SK-N-SH (cell line): Measurements from ENCODE around the gene NECAB2. TPM values are rescaled to one million over a fixed set of nuclear protein-coding genes. Genes with fewer than 3 reads are reported as not detected.

Experiments used
- CTCF ChIA-PET: fragments of 300-600, 350-600 bp; formaldehyde crosslinking; extraction: SDS; loops from one replicate; lab custom pipeline; 2021; lab: Yijun Ruan, JAX
- POLR2A ChIA-PET: fragments of 350-600 bp; sonication (Branson Sonifier 250); formaldehyde crosslinking; extraction: SDS; loops from one replicate; lab custom pipeline; 2020; ENCODE audit warnings: antibody characterized with exemption, inconsistent platforms; lab: Yijun Ruan, JAX
- DNase-seq: peaks from one replicate; pipeline ENCODE4 v3.0.0; 2012
- H2AFZ ChIP-seq: fragments of 200-600 bp; sonication (generic); 2 replicates; pipeline ENCODE4 v1.8.1; 2016; ENCODE audit warnings: antibody characterized with exemption, mild to moderate bottlenecking, low read depth
- H3F3A ChIP-seq: fragments of 200-600 bp; sonication (generic); replicated peaks from 2 replicates; pipeline ENCODE3; 2016; ENCODE audit warnings: antibody characterized with exemption, mild to moderate bottlenecking; ENCODE audit not compliant: insufficient read depth
- H3K27ac ChIP-seq, 2 experiments: fragments of 200-500 bp in 1 of 2; fragments of 200-600 bp in 1 of 2; sonication (Bioruptor generic) in 1 of 2; sonication (generic), shearing (Covaris generic) in 1 of 2; 2 replicates each; pipeline versions ENCODE4 v1.5.1 to v1.6.1; 2014 to 2016; ENCODE audit warnings: low read depth in 2 of 2, inconsistent platforms in 1 of 2, low read length in 1 of 2, mild to moderate bottlenecking in 1 of 2, mixed read lengths in 1 of 2
- H3K27me3 ChIP-seq: fragments of 200-600 bp; sonication (generic), shearing (Covaris generic); 2 replicates; pipeline ENCODE4 v1.6.1; 2016; ENCODE audit warnings: mixed run types; ENCODE audit not compliant: insufficient read depth
- H3K36me3 ChIP-seq, 2 experiments: fragments of 200-500 bp in 1 of 2; fragments of 200-600 bp in 1 of 2; sonication (Bioruptor generic) in 1 of 2; sonication (generic) in 1 of 2; replicated peaks in 1 of 2; 2 replicates each; pipeline versions ENCODE3 to v1.5.1; 2014 to 2016; ENCODE audit warnings: low read length in 1 of 2, mild to moderate bottlenecking in 1 of 2; ENCODE audit not compliant: insufficient read depth in 2 of 2, control insufficient read depth in 1 of 2
- H3K4me1 ChIP-seq, 2 experiments: fragments of 200-500 bp in 1 of 2; fragments of 200-600 bp in 1 of 2; sonication (Bioruptor generic) in 1 of 2; sonication (generic), shearing (Covaris generic) in 1 of 2; 2 replicates each; pipeline versions ENCODE4 v1.5.1 to v1.6.1; 2014 to 2016; ENCODE audit warnings: low read depth in 1 of 2, low read length in 1 of 2, mixed run types in 1 of 2; ENCODE audit not compliant: insufficient read depth in 2 of 2, control insufficient read depth in 1 of 2
- H3K4me2 ChIP-seq: fragments of 200-600 bp; sonication (generic), shearing (Covaris generic); 2 replicates; pipeline ENCODE4 v1.6.1; 2017; ENCODE audit warnings: mixed run types
- H3K4me3 ChIP-seq, 2 experiments: fragments of 200-500 bp in 1 of 2; fragments of 200-600 bp in 1 of 2; sonication (Bioruptor generic) in 1 of 2; sonication (generic), shearing (Covaris generic) in 1 of 2; 2 replicates each; pipeline versions ENCODE4 v1.5.1 to v1.8.1; 2014 to 2016; ENCODE audit warnings: low read depth in 2 of 2, inconsistent platforms in 1 of 2, low read length in 1 of 2, mild to moderate bottlenecking in 1 of 2, mixed read lengths in 1 of 2, moderate library complexity in 1 of 2
- H3K79me2 ChIP-seq: fragments of 200-600 bp; sonication (generic); 2 replicates; pipeline ENCODE4 v1.8.1; 2017; ENCODE audit warnings: mild to moderate bottlenecking; ENCODE audit not compliant: insufficient read depth
- H3K9ac ChIP-seq: fragments of 200-600 bp; sonication (generic); 2 replicates; pipeline ENCODE4 v1.6.1; 2017; ENCODE audit warnings: mixed run types
- H3K9me2 ChIP-seq: fragments of 200-600 bp; sonication (generic); 2 replicates; pipeline ENCODE4 v1.6.1; 2017; ENCODE audit warnings: mixed run types
- H3K9me3 ChIP-seq: fragments of 200-600 bp; sonication (generic); 2 replicates; pipeline ENCODE4 v1.6.1; 2017; ENCODE audit warnings: mixed run types, mild to moderate bottlenecking, moderate library complexity
- H4K20me1 ChIP-seq: fragments of 200-600 bp; sonication (generic); 2 replicates; pipeline ENCODE4 v1.6.1; 2017; ENCODE audit warnings: mild to moderate bottlenecking, mixed run types; ENCODE audit not compliant: insufficient read depth
- CHD2 ChIP-seq: fragments of 150-350 bp; IDR thresholded peaks from 2 replicates; pipeline ENCODE4 v1.6.1; 2018; ENCODE audit warnings: low read length; ENCODE audit not compliant: partially characterized antibody
- ELF1 ChIP-seq: IDR thresholded peaks from 2 replicates; pipeline ENCODE4 v1.4.0; 2012
- EZH2phosphoT487 ChIP-seq: fragments of 200-600 bp; sonication (generic); IDR thresholded peaks from 2 replicates; pipeline ENCODE4 v1.6.1; 2017; ENCODE audit warnings: low read depth, mixed run types, mild to moderate bottlenecking, antibody characterized with exemption, moderate library complexity, borderline replicate concordance
- FOSL2 ChIP-seq: IDR thresholded peaks from 2 replicates; pipeline ENCODE4 v1.4.0; 2012; ENCODE audit warnings: low read depth, mild to moderate bottlenecking, moderate library complexity, borderline replicate concordance
- FOXJ3 ChIP-seq: sonication (generic); formaldehyde crosslinking; IDR thresholded peaks from 2 replicates; pipeline ENCODE4 v1.5.1; 2020; ENCODE audit warnings: mild to moderate bottlenecking, missing genetic modification reagents
- FOXM1 ChIP-seq: IDR thresholded peaks from 2 replicates; pipeline ENCODE4 v1.4.0; 2012; ENCODE audit warnings: low read depth, mild to moderate bottlenecking
- GABPA ChIP-seq: IDR thresholded peaks from 2 replicates; pipeline ENCODE4 v1.4.0; 2012; ENCODE audit warnings: low read depth, mild to moderate bottlenecking
- GATA2 ChIP-seq: sonication (generic); formaldehyde crosslinking; IDR thresholded peaks from 2 replicates; pipeline ENCODE4 v1.5.0; 2020; ENCODE audit warnings: mild to moderate bottlenecking, missing genetic modification reagents
- JUND ChIP-seq: IDR thresholded peaks from 2 replicates; pipeline ENCODE4 v1.4.0; 2012
- MAX ChIP-seq: IDR thresholded peaks from 2 replicates; pipeline ENCODE4 v1.4.0; 2012; ENCODE audit warnings: low read depth
- MXI1 ChIP-seq: IDR thresholded peaks from 2 replicates; pipeline ENCODE4 v1.6.1; 2012; ENCODE audit warnings: mild to moderate bottlenecking, low read depth, low read length, improper control_type of control experiment
- NRF1 ChIP-seq: IDR thresholded peaks from 2 replicates; pipeline ENCODE4 v1.6.1; 2012; ENCODE audit warnings: low read depth, mild to moderate bottlenecking, low read length
- POLR2AphosphoS5 ChIP-seq: IDR thresholded peaks from 2 replicates; pipeline ENCODE4 v1.6.1; 2012; ENCODE audit warnings: low read depth, low read length
- RCOR1 ChIP-seq: fragments of 150-350 bp; IDR thresholded peaks from 2 replicates; pipeline ENCODE4 v1.6.1; 2017; ENCODE audit warnings: antibody characterized with exemption, low read length
- REST ChIP-seq: IDR thresholded peaks from 2 replicates; pipeline ENCODE4 v1.6.1; 2012; ENCODE audit warnings: mild to moderate bottlenecking, low read depth, low read length, moderate library complexity
- SMC3 ChIP-seq: IDR thresholded peaks from 2 replicates; pipeline ENCODE4 v1.6.1; 2012; ENCODE audit warnings: low read depth, low read length, improper control_type of control experiment
- TAF1 ChIP-seq: IDR thresholded peaks from 2 replicates; pipeline ENCODE4 v1.6.1; 2012; ENCODE audit warnings: low read depth, mild to moderate bottlenecking, low read length, moderate library complexity, borderline replicate concordance
- TCF12 ChIP-seq: IDR thresholded peaks from 2 replicates; pipeline ENCODE4 v1.4.0; 2012
- USF1 ChIP-seq: IDR thresholded peaks from 2 replicates; pipeline ENCODE4 v1.4.0; 2012; ENCODE audit warnings: low read depth, borderline replicate concordance
- YY1 ChIP-seq: IDR thresholded peaks from 2 replicates; pipeline ENCODE4 v1.4.0; 2012; ENCODE audit warnings: low read depth, mild to moderate bottlenecking
- ZBTB33 ChIP-seq: IDR thresholded peaks from 2 replicates; pipeline ENCODE4 v1.4.0; 2012; ENCODE audit warnings: low read depth, borderline replicate concordance
- WGBS: methylation state at CpG from one replicate; pipeline ENCODE4 v1.1.6; 2017; ENCODE audit warnings: low lambda C conversion rate; 5-methylcytosine and 5-hydroxymethylcytosine counted together
- polyA plus RNA-seq, 3 experiments: library from polyadenylated mRNA; depleted of rRNA; stranded (reverse); fragments of >200 nt; gene quantifications; 2 replicates each; pipeline ENCODE4 v1.2.3, GENCODE V29; 2012

NECAB2 gene
- polyA plus RNA-seq, 1 of the 3 experiments (the other 2 are of a cell fraction) = 0.58 TPM

- no peak overlapping the region for H3K9ac ChIP-seq
- H2AFZ ChIP-seq = no peak overlapping the region
- no peaks in the 10 kb centered on the region for H4K20me1 ChIP-seq
- no peaks in the 10 kb centered on the region for H3F3A ChIP-seq
- peaks cover 0 to 9% of the 10 kb centered on the region in 2 experiments; a peak in 1 of 4 replicates for H3K4me1 ChIP-seq
- TF ChIP-seq MAX = no peak
- TF ChIP-seq GATA2 (CRISPR knock-in tag) = no peak
- TF ChIP-seq EZH2phosphoT487 = no peak
- H3K27me3 ChIP-seq = peaks cover 5% of the 10 kb centered on the region; the same call in 1 of the 2 replicates
- POLR2A ChIA-PET = no interaction called here
- CTCF ChIA-PET = interaction anchor here (0.8 to 2.6 kb wide), 3 partner anchors 10 to 312 kb away, joined by 3 to 7 read pairs (median 3); no protein-coding TSS in a partner anchor
- DNase-seq = no peak
- H3K9me3 ChIP-seq = no peaks in the 10 kb centered on the region
- 85% methylated on average over 8 of the region's 8 CpGs for WGBS
- no peak overlapping the region for H3K4me3 ChIP-seq
- no peaks in the 10 kb centered on the region for H3K36me3 ChIP-seq
- no peak overlapping the region for H3K27ac ChIP-seq
- no peaks in the 10 kb centered on the region for H3K9me2 ChIP-seq
- H3K79me2 ChIP-seq = no peaks in the 10 kb centered on the region
- H3K4me2 ChIP-seq = no peak overlapping the region
Observed at GRCh38 chr16:83994087-83994486, 26.0 kb downstream of the NECAB2 start.

- POLR2A ChIA-PET = no interaction called here
- CTCF ChIA-PET = interaction anchor here (1.4 to 2.6 kb wide), 3 partner anchors 9 to 71 kb away, joined by 3 to 7 read pairs (median 5); no protein-coding TSS in a partner anchor
- 83% methylated on average over 13 of the region's 13 CpGs for WGBS
- no peak for TF ChIP-seq MAX
- no peak for TF ChIP-seq CHD2
- no peak for TF ChIP-seq TAF1
- no peak for TF ChIP-seq MXI1
- TF ChIP-seq JUND = no peak
- no peak for TF ChIP-seq POLR2AphosphoS5
- no peak for TF ChIP-seq TCF12
- TF ChIP-seq NRF1 = no peak
- no peak for TF ChIP-seq FOXM1
- TF ChIP-seq ZBTB33 = no peak
- TF ChIP-seq RCOR1 = no peak
- TF ChIP-seq FOSL2 = no peak
- TF ChIP-seq GABPA = no peak
- TF ChIP-seq ELF1 = no peak
- no peak for TF ChIP-seq YY1
- no peak for TF ChIP-seq SMC3
- TF ChIP-seq USF1 = no peak
- TF ChIP-seq REST = no peak
- TF ChIP-seq FOXJ3 (CRISPR knock-in tag) = no peak
Observed at GRCh38 chr16:83994703-83995102, 26.7 kb downstream of the NECAB2 start.

More at GRCh38 chr16:83994703-83995102, 26.7 kb downstream of the NECAB2 start:
- H3K9me3 ChIP-seq = no peaks in the 10 kb centered on the region
- H3F3A ChIP-seq = no peaks in the 10 kb centered on the region
- no peak overlapping the region for H3K9ac ChIP-seq
- no peak overlapping the region for H2AFZ ChIP-seq
- H4K20me1 ChIP-seq = no peaks in the 10 kb centered on the region
- no peak for DNase-seq
- H3K9me2 ChIP-seq = no peaks in the 10 kb centered on the region
- peaks cover 0 to 5% of the 10 kb centered on the region in 2 experiments; a peak in 1 of 4 replicates for H3K4me1 ChIP-seq
- no peak overlapping the region for H3K27ac ChIP-seq
- no peaks in the 10 kb centered on the region for H3K79me2 ChIP-seq
- H3K27me3 ChIP-seq = no peaks in the 10 kb centered on the region
- no peak overlapping the region for H3K4me2 ChIP-seq
- no peaks in the 10 kb centered on the region for H3K36me3 ChIP-seq
- no peak overlapping the region for H3K4me3 ChIP-seq
